Epidermal melanocyte (primary cell): ENCODE measurements around the gene LHFPL4.
"Not testable (repeated sequence)": the region's sequence is repeated elsewhere in the genome, so short reads cannot be mapped to it uniquely, and the experiment has no call there.

Experiments
- DNase-seq: peaks from one replicate; pipeline ENCODE4 v3.0.0; 2011; ENCODE audit warnings: low spot score; ENCODE audit not compliant: insufficient read length

Gene LHFPL4

GRCh38 chr3:9553021-9553947, at the start of gene LHFPL4:
Gene LHFPL4, minus strand, starts transcription at chr3:9553822. Its CDS starts 1,143 bp downstream, at chr3:9552679.
- no peak for DNase-seq

DNA sequence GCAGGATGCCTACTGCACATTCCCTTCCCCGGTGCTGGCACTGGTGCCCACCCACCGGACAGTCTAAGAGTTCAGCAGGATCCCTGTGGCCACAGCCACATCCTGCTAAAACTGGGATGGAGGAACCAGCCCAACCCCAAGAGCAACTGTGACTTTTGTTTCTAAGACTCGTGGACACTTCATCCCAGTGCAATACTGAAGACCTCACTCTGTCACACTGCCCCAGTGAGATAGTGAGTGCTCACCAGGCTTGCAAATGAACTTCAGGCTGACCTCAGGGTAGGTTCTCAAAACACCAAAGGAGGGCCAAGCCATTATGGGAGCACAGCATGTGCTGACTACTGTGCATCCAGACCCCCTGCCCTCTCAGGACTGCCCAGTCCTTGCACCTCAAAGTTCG, 49.0 kb upstream of the LHFPL4 start:
- DNase-seq, result no peak

DNA sequence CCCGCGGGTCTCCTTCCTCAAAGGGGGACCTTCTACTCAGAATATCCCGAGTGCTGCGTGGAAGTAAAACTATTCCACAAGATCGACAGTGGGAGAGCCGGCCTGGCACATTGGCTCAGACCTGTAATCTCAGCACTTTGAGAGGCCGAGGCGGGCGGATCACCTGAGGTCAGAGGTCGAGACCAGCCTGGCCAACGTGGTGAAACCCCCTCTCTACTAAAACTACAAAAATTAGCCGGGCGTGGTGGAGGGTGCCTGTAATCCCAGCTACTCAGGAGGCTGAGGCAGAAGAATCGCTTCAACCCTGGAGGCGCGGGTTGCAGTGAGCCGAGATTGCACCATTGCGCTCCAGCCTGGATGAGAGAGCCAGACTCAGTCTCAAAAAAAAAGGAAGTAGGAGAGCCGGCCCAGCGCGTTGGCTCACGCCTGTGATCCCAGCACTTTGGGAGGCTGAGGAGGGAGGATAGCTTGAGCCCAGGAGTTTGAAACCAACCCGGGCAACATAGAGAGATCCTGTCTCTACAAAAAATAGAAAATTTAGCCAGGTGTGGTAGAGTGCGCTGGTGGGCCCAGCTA, 47.5 kb upstream of the LHFPL4 start:
- not testable (repeated sequence) for DNase-seq

GRCh38 chr3:9600597-9600996, 47.0 kb upstream of the LHFPL4 start:
- DNase-seq, result no peak

DNA sequence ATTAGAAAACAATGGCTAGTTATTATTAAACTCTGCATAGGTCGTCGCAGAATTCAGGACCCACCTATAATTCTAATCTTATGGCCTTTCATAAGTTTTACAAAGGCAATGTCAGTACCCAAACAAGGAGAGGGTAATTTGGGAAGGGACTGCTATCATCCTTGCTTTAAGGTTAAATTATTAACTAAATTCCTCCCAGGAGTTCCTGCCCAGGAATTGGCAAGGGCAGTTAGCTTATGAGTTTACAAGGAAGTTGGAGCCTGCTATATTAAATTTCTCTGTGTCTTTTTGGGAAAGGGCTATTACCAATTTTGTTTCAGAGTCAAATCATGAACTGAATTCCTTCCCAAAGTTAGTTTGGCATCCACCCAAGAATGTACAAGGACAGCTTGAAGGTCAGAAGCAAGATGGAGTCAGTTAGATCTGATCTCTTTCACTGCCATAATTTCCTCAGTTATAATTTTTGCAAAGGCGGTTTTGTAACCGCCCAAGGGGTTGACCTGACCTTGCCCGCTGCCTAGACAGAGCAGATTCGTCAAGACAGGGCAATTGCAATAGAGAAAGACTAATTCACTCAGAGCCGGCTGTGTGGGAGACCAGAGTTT, 45.3 kb upstream of the LHFPL4 start:
- DNase-seq, result no peak

GRCh38 chr3:9595877-9596276, 42.3 kb upstream of the LHFPL4 start:
- no peak for DNase-seq

- DNase-seq, result not testable (repeated sequence)
These were observed 38.2 kb upstream of the LHFPL4 start for GRCh38 chr3:9591781-9592180.

DNA sequence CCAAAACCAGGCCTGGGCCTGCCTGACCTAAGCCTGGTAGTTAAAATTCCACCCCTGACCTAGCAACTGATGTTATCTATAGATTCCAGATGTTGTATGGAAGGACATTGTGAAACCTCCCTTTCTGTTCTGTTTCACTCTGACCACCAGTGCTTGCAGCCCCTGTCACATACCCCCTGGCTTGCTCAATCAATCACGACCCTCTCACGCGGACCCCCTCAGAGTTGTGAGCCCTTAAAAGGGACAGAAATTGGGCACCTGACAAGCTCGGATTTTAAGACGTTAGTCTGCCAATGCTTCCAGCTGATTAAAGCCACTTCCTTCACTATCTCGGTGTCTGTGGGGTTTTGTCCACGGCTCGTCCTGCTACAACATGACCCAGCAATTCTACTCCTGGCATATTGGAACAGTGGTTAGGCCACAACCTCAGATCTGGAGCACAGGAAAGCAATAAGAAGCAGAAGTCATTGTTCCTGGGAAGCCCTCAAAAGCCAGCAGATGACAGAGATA, 36.7 kb upstream of the LHFPL4 start:
- DNase-seq, result no peak

DNA sequence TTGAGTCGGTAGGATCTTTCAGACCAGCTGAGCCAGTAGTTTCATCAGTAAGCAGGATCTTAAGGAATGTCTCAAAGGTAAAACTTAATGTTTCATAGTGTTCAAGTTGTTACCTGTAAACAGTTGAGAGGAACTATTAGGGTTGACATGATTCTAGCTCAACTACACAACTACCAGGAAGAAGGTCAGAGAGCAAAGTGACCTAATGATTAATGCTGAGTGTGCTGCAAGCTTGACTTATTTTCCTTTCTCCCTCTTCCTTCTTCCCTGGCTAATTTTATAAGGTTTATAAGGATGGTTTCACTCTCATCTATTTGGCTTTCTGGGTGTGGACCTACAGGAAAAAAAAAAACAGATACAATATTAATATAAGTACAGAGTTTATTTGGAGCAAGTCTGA, 30.2 kb upstream of the LHFPL4 start:
- DNase-seq, result no peak

GRCh38 chr3:9583371-9583770, 29.7 kb upstream of the LHFPL4 start:
- no peak for DNase-seq

DNA sequence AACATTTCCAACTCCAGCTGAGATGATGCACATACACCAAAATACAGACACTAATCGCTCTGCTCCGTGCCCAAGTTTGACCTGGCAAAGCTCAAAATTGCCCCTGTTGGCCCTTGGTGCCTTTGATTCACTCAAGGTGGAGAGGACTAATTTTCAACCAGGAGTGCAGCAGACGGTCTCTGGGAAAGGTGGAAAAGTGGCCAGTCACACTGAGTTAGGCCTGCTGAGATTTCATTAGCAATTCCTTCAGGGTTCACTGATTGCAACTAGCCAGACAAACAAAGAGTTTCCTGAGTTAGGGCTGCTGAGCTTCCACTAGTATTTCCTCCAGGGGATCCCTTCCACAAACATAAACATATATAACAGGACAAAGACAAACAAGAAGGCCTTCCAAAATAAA, 28.7 kb upstream of the LHFPL4 start:
- no peak for DNase-seq

DNA sequence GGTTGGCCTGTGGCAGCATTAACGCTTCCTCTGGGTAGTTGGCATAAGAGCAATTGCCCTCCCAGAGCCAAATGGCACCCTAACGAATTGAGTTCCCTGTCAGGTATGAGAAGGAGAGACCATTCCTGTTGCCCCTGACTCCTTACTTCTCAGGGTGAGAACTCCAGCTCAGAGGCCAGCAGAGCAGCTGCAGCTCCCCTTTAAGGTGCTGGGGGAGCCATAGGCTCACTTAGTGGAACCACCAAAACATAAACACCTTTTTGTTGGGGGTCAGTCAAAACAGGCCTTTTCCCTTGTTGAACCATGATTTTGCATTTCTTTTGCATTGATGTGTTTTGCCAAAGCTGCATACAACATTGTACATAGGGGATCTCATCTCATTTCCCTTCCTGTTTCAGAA, 28.1 kb upstream of the LHFPL4 start:
- DNase-seq, result no peak

DNA sequence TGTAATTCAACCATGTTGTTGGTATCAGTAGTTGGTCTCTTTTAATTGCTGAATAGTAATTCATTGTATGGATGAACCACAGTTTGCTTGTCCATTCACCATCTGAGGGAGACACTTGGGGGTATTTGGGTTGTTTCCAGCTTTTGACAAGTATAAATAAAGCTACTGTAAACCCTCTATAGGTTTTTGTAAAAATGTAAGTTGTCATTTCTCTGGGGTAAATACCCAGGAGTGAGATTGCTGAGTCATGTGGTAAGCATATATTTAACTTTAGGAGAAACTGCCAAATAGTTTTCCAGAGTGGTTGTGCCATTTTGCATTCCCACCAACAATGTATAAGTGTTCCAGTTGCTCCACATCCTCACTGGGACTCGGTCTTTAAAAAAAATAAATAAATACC, 15.4 kb upstream of the LHFPL4 start:
- peak; percentile 1 for DNase-seq

DNA sequence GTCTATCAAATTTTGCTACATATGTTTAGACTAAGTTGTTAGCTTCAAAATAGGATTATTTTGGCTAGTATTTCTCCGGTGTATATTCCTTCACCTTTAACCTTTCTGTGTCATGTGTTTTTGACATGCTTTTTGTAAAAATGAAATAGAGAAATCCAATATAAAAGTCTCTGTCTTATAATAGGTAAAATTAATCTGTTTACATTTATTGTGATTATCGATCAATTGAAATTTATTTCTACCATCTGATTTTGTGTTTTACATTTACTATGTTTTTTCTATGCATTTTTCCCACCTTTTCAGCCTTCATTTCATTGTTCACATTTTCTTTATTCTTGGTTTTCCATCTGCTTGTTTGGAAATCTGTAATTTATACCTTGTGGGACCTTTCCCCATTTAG, 11.7 kb upstream of the LHFPL4 start:
- DNase-seq, result no peak

DNA sequence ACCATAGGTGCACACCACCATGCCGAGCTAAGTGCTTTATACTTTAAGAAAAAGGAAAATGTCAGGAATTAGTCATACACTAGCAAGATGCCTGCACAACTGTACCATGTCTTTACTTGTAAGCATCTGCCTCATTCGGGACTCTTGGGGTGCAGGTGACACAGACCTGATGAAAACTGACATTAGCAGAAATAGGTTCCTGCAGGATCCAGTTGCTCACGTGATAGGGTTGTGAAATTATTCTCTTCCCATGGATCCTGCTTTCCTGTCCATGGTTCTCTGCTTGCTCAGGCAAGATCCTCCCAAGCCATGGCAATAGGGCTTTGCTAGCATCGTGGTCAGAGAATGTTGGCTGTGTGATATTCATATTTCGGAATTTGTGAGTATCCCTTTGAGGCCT, 10.2 kb upstream of the LHFPL4 start:
- DNase-seq, result no peak

DNA sequence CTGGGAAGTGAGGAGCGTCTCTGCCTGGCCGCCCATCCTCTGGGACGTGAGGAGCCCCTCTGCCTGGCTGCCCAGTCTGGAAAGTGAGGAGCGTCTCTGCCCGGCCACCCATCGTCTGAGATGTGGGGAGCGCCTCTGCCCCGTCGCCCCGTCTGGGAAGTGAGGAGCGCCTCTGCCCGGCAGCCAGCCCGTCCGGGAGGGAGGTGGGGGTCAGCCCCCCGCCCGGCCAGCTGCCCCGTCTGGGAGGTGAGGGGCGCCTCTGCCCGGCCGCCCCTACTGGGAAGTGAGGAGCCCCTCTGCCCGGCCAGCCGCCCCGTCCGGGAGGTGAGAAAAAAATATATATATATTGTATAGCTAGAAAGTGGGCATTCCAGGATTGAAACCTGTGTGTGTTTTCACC, 6.4 kb upstream of the LHFPL4 start:
- DNase-seq, result not testable (repeated sequence)

- no peak for DNase-seq
These were observed 409 bp upstream of the LHFPL4 start for GRCh38 chr3:9553948-9554513.

DNA sequence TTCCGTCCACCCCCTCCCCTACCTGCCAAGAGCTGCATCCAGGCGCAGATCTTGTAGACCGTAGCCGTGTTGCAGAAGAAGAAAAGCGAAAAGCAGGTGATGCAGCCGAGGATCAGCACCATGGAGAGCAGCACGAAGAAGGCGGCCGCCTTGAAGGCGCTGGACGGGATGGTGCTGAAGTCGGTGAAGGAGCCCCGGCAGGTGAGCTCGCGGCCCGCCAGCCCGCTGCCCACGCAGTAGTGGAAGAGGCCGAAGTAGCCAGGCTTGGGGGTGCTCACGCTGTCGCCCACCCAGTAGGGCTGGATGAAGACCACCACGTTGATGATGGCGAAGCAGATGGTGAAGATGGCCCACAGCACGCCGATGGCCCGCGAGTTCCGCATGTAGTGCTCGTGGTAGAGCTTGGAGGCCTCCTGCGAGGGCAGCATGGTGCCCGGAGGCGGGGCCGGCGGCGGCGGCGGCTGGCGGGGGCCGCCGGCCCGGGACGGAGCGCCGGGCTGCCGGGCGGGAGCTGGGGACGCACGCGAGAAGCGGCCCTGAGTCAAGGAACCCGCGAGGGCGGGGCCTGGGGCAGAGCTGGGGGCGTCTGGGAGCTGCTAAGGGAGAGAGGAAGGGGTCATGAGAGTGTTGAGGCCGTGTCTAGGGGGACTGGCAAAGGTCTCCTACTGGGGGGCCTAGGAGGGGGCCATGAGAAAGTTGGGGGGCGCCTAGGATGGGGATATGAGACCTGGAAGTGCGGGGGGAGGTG, 1.2 kb downstream of the LHFPL4 start:
- DNase-seq, result peak; percentile 69

GRCh38 chr3:9550999-9551398, 2.6 kb downstream of the LHFPL4 start:
- no peak for DNase-seq

- no peak for DNase-seq
These were observed 4.0 kb downstream of the LHFPL4 start for GRCh38 chr3:9549600-9549999.

DNA sequence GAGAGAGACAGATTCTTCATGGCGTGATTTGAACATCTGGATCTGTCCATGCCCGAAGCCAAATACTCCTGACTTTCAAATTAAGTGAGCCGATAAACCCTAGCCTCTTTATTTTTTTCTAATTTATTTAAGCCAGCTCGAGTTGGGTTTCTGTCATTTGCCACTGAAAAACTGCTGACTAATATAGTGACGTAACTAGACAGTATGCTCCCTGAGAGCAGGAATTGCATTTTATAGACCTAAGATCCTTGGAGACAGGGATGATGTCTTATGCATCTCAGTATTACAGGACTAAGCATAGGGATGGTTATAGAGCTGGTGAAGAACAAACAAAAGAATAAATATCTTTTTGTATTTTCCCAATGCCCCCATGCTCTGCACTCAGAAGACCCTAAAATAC, 4.6 kb downstream of the LHFPL4 start:
- no peak for DNase-seq
